PFSK-1 (cell line): ENCODE measurements around the gene ANKFY1.

ENCODE experiments used
- FOXP2 ChIP-seq: optimal IDR thresholded peaks from 2 replicates; pipeline ENCODE3; 2011; ENCODE audit warnings: borderline replicate concordance, control low read depth, inconsistent platforms; ENCODE audit not compliant: insufficient read depth; ENCODE audit errors: extremely low read length, extremely low read depth
- POLR2AphosphoS5 ChIP-seq: IDR thresholded peaks from 2 replicates; pipeline ENCODE4 v1.6.1; 2012; ENCODE audit warnings: low read depth, mild to moderate bottlenecking, control low read depth, low read length, moderate library complexity
- SIN3A ChIP-seq: IDR thresholded peaks from 2 replicates; pipeline ENCODE4 v1.6.1; 2012; ENCODE audit warnings: mild to moderate bottlenecking, low read length, moderate library complexity, borderline replicate concordance; ENCODE audit not compliant: insufficient read depth
- TAF1 ChIP-seq: IDR thresholded peaks from 2 replicates; pipeline ENCODE4 v1.6.1; 2012; ENCODE audit warnings: low read length, control low read depth, borderline replicate concordance; ENCODE audit not compliant: insufficient read depth
- TF ChIP-seq, protein P1 (sequence below), 2 experiments: IDR thresholded peaks; 2 replicates each; pipeline versions ENCODE4 v1.6.1 to v1.8.0; 2011 to 2012; ENCODE audit warnings: low read depth in 2 of 2, low read length in 2 of 2, control low read depth in 1 of 2, inconsistent platforms in 1 of 2, mild to moderate bottlenecking in 1 of 2, moderate library complexity in 1 of 2; ENCODE audit not compliant: insufficient read depth in 1 of 2

ANKFY1 gene

GRCh38 chr17:4156750-4157381 is 106.9 kb downstream of the ANKFY1 start:
- TF ChIP-seq TAF1 (no peak), SIN3A (no peak), POLR2AphosphoS5 (no peak), FOXP2 (no peak)
- TF ChIP-seq, protein P1, sequence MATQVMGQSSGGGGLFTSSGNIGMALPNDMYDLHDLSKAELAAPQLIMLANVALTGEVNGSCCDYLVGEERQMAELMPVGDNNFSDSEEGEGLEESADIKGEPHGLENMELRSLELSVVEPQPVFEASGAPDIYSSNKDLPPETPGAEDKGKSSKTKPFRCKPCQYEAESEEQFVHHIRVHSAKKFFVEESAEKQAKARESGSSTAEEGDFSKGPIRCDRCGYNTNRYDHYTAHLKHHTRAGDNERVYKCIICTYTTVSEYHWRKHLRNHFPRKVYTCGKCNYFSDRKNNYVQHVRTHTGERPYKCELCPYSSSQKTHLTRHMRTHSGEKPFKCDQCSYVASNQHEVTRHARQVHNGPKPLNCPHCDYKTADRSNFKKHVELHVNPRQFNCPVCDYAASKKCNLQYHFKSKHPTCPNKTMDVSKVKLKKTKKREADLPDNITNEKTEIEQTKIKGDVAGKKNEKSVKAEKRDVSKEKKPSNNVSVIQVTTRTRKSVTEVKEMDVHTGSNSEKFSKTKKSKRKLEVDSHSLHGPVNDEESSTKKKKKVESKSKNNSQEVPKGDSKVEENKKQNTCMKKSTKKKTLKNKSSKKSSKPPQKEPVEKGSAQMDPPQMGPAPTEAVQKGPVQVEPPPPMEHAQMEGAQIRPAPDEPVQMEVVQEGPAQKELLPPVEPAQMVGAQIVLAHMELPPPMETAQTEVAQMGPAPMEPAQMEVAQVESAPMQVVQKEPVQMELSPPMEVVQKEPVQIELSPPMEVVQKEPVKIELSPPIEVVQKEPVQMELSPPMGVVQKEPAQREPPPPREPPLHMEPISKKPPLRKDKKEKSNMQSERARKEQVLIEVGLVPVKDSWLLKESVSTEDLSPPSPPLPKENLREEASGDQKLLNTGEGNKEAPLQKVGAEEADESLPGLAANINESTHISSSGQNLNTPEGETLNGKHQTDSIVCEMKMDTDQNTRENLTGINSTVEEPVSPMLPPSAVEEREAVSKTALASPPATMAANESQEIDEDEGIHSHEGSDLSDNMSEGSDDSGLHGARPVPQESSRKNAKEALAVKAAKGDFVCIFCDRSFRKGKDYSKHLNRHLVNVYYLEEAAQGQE (IDR thresholded peaks at IDR 0.05; ENCODE audit: insufficient read depth in 1 of 2, low read depth in 2 of 2, low read length in 2 of 2): no peak

DNA sequence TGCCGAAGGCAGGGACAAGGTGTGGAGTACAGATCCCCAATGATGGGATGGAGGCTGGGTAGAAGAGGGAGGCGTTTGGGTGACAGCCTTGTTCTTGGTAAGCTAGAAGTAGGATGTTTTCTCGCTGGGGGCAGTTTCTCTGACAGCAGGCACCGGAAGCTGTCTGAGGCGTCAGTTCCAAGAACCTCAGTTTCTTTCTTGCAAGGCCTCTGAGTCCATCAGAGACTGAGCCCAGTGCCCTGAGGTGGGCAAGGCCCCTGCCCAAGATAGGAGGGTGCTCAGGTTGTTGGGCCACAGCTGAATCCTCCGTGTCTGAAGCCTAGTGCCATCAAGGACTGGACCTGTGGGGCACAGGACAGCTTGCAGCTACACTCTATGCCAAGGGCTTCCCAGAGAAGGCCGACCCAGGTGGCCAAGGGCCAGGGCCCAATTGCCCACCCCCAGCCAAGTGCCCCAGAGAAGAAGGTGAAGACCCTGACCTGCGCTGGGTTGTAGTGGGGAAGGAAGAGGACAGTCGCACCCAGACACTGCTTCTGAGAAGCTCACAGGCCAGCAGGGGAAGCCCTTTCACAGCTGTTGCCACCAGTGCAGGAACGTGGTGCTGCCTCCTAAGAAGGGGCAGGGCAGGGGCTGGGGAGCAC is 107.7 kb downstream of the ANKFY1 start:
- no peak for TF ChIP-seq POLR2AphosphoS5
- TF ChIP-seq TAF1: no peak
- no peak for TF ChIP-seq FOXP2
- TF ChIP-seq, protein P1 (IDR thresholded peaks at IDR 0.05; ENCODE audit: insufficient read depth in 1 of 2, low read depth in 2 of 2, low read length in 2 of 2): no peak
- no peak for TF ChIP-seq SIN3A

DNA sequence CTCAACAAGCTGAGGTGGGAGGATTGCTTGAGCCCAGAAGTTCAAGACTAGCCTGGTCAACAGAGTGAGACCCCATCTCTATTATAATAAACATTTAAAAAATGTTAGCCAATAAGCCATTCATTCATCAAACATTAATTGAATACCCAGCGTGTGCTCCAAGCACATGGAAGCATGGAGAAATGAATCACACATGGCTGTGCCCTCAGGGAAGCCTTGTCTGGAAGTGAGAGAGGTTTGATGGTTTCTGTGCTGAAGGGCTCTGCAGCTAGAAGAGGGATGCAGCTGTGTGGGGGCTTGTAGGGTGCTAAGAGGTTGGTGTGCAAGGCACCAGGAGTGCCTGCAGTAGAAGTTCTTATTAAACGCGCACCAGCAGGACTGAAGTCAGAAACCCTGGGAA is 109.6 kb downstream of the ANKFY1 start:
- TF ChIP-seq SIN3A (no peak), FOXP2 (no peak), TAF1 (no peak), POLR2AphosphoS5 (no peak)
- TF ChIP-seq, protein P1 (IDR thresholded peaks at IDR 0.05; ENCODE audit: insufficient read depth in 1 of 2, low read depth in 2 of 2, low read length in 2 of 2): no peak

- TF ChIP-seq SIN3A: no peak
- TF ChIP-seq, protein P1 (IDR thresholded peaks at IDR 0.05; ENCODE audit: insufficient read depth in 1 of 2, low read depth in 2 of 2, low read length in 2 of 2): no peak
- TF ChIP-seq POLR2AphosphoS5: no peak
- TF ChIP-seq FOXP2: no peak
- TF ChIP-seq TAF1: no peak
These were observed 111.3 kb downstream of the ANKFY1 start for GRCh38 chr17:4152471-4152870.
